ENCODE data around the gene VSIG2. TPM values are rescaled to one million over a fixed set of nuclear protein-coding genes. Genes with fewer than 3 reads are reported as not detected.

The VSIG2 gene
- total RNA-seq, 6 donors from 2014 or later = 32.5 to 55.3 (median 40.2) TPM

GRCh38 chr11:124732230-124732629 lies 19.8 kb downstream of the VSIG2 start:
- peaks cover 3 to 12% (median 7%) of the 10 kb centered on the region in 4 donors for H3K4me1 ChIP-seq
- 49 to 54% methylated on average over 4 of the region's 4 CpGs for WGBS, 2 donors
- no peaks in the 10 kb centered on the region for H3K9me3 ChIP-seq
- peak in 1 of 2 donors; percentile 70 for DNase-seq
- H3K36me3 ChIP-seq = no peaks in the 10 kb centered on the region
- H3K27ac ChIP-seq = peak overlapping the region in 2 of 4 donors; percentile 40 to 56
- H3K4me3 ChIP-seq = no peak overlapping the region
- peak in 1 of 2 donors; percentile 73 for ATAC-seq (ENCODE audit: low FRiP score in 2 of 2)
- TF ChIP-seq POLR2AphosphoS5 (IDR thresholded peaks at IDR 0.05) = no peak
- TF ChIP-seq EP300 (IDR thresholded peaks at IDR 0.05) = no peak
- TF ChIP-seq POLR2A (IDR thresholded peaks at IDR 0.05) = no peak
- no peak for TF ChIP-seq CTCF (IDR thresholded peaks at IDR 0.05)
- H3K27me3 ChIP-seq = no peaks in the 10 kb centered on the region

GRCh38 chr11:124729571-124729970 lies 22.5 kb downstream of the VSIG2 start:
- H3K27ac ChIP-seq = no peak overlapping the region
- WGBS, 2 donors = 71 to 74% methylated on average over 4 of the region's 4 CpGs
- no peak for ATAC-seq (ENCODE audit: low FRiP score in 2 of 2)

GRCh38 chr11:124728134-124728533 lies 23.9 kb downstream of the VSIG2 start:
- 89 to 91% methylated on average over 2 of the region's 2 CpGs for WGBS, 2 donors
- no peak for DNase-seq
- Histone ChIP-seq H3K4me3 (no peak overlapping the region), H3K36me3 (no peaks in the 10 kb centered on the region), H3K9me3 (no peaks in the 10 kb centered on the region), H3K4me1 (peaks cover 22 to 43% (median 31%) of the 10 kb centered on the region in 4 donors), H3K27ac (peak overlapping the region in 1 of 4 donors; percentile 83), H3K27me3 (no peaks in the 10 kb centered on the region)
- no peak for TF ChIP-seq POLR2A (IDR thresholded peaks at IDR 0.05)
- no peak for TF ChIP-seq POLR2AphosphoS5 (IDR thresholded peaks at IDR 0.05)
- ATAC-seq (ENCODE audit: low FRiP score in 2 of 2) = no peak

More at GRCh38 chr11:124729571-124729970, 22.5 kb downstream of the VSIG2 start:
- Histone ChIP-seq H3K9me3 (no peaks in the 10 kb centered on the region), H3K36me3 (no peaks in the 10 kb centered on the region), H3K27me3 (no peaks in the 10 kb centered on the region), H3K4me3 (no peak overlapping the region), H3K4me1 (peaks cover 22 to 39% (median 29%) of the 10 kb centered on the region in 4 donors)
- TF ChIP-seq CTCF (IDR thresholded peaks at IDR 0.05) (no peak), POLR2AphosphoS5 (IDR thresholded peaks at IDR 0.05) (no peak), POLR2A (IDR thresholded peaks at IDR 0.05) (no peak), EP300 (IDR thresholded peaks at IDR 0.05) (no peak)
- DNase-seq = no peak

- Histone ChIP-seq H3K36me3 (no peaks in the 10 kb centered on the region), H3K4me3 (no peak overlapping the region), H3K4me1 (peaks cover 22 to 43% (median 31%) of the 10 kb centered on the region in 4 donors), H3K27me3 (no peaks in the 10 kb centered on the region), H3K27ac (peak overlapping the region in 2 of 4 donors; percentile 71 to 83), H3K9me3 (no peaks in the 10 kb centered on the region)
- 58 to 70% methylated on average over 4 of the region's 4 CpGs for WGBS, 2 donors
- TF ChIP-seq POLR2AphosphoS5 (IDR thresholded peaks at IDR 0.05) (no peak), POLR2A (IDR thresholded peaks at IDR 0.05) (peak in 1 of 4 donors; percentile 27)
- peak in 1 of 2 donors; percentile 66 for DNase-seq
- no peak for ATAC-seq (ENCODE audit: low FRiP score in 2 of 2)
These were observed 24.6 kb downstream of the VSIG2 start for GRCh38 chr11:124727474-124727873.

- WGBS, 2 donors = 7 to 15% methylated on average over 6 of the region's 6 CpGs
- H3K4me3 ChIP-seq = no peak overlapping the region
- H3K9me3 ChIP-seq = no peaks in the 10 kb centered on the region
- TF ChIP-seq POLR2A (IDR thresholded peaks at IDR 0.05) = no peak
- no peak for TF ChIP-seq POLR2AphosphoS5 (IDR thresholded peaks at IDR 0.05)
- TF ChIP-seq EP300 (IDR thresholded peaks at IDR 0.05) = no peak
- no peak for TF ChIP-seq CTCF (IDR thresholded peaks at IDR 0.05)
- ATAC-seq (ENCODE audit: low FRiP score in 2 of 2) (peak; percentile 24 to 28), DNase-seq (no peak)
- no peaks in the 10 kb centered on the region for H3K36me3 ChIP-seq
- H3K4me1 ChIP-seq = peaks cover 19 to 36% (median 27%) of the 10 kb centered on the region in 4 donors
- peak overlapping the region; percentile 59 to 83 (median 68) for H3K27ac ChIP-seq
- no peaks in the 10 kb centered on the region for H3K27me3 ChIP-seq
These were observed 26.3 kb downstream of the VSIG2 start for GRCh38 chr11:124725719-124726105.

Data from upper lobe of left lung (tissue), 6 donors.